ENCODE data around the gene PRR7. TPM values are rescaled to one million over a fixed set of nuclear protein-coding genes. Genes with fewer than 3 reads are reported as not detected.

The PRR7 gene
- polyA plus RNA-seq, 1 of the 3 experiments (the other 2 are of a cell fraction) = 17.1 TPM

GRCh38 chr5:177438468-177438867 lies 8.1 kb upstream of the PRR7 start (continued):
- TF ChIP-seq CTCF (IDR thresholded peaks at IDR 0.05) (no peak), FOXJ3 (CRISPR knock-in tag; IDR thresholded peaks at IDR 0.05) (no peak)

- Histone ChIP-seq H3K27me3 (ENCODE audit: insufficient read depth) (no peaks in the 10 kb centered on the region), H3F3A (replicated peaks; ENCODE audit: insufficient read depth) (peaks cover 10% of the 10 kb centered on the region), H3K27ac (ENCODE audit: low read depth in 2 of 2, low read length in 1 of 2) (no peak overlapping the region), H3K4me2 (no peak overlapping the region), H3K4me3 (ENCODE audit: low read depth in 2 of 2, low read length in 1 of 2) (no peak overlapping the region), H4K20me1 (ENCODE audit: insufficient read depth) (0 out of 2 replicates have a peak, but pooled peaks cover 7% of the 10 kb centered on the region), H3K79me2 (ENCODE audit: insufficient read depth) (peaks cover 9% of the 10 kb centered on the region), H3K9ac (no peak overlapping the region), H3K36me3 (replicated peaks in 1 of 2; ENCODE audit: control insufficient read depth in 1 of 2, insufficient read depth in 2 of 2, low read length in 1 of 2) (peaks cover 17 to 33% of the 10 kb centered on the region in 2 experiments), H3K4me1 (ENCODE audit: control insufficient read depth in 1 of 2, insufficient read depth in 2 of 2, low read depth in 1 of 2, low read length in 1 of 2) (peaks cover 0 to 7% of the 10 kb centered on the region in 2 experiments; a peak in 1 of 4 replicates), H3K9me3 (no peaks in the 10 kb centered on the region), H3K9me2 (no peaks in the 10 kb centered on the region), H2AFZ (ENCODE audit: low read depth) (no peak overlapping the region)
- 87% methylated on average over 4 of the region's 4 CpGs for WGBS (ENCODE audit: low lambda C conversion rate)
- POLR2A ChIA-PET = no interaction called here
- CTCF ChIA-PET = interaction anchor here (0.9 to 12.7 kb wide), 8 partner anchors 11 to 121 kb away, joined by 3 to 206 read pairs (median 7); partner anchors contain the start of gene PFN3
- no peak for DNase-seq
- no peak for TF ChIP-seq ELF1 (IDR thresholded peaks at IDR 0.05)
- no peak for TF ChIP-seq CTCF (IDR thresholded peaks at IDR 0.05)
- TF ChIP-seq MXI1 (IDR thresholded peaks at IDR 0.05; ENCODE audit: low read depth, low read length) = no peak
- no peak for TF ChIP-seq MEF2A (IDR thresholded peaks at IDR 0.05; ENCODE audit: borderline replicate concordance, low read depth)
- TF ChIP-seq, protein P1, sequence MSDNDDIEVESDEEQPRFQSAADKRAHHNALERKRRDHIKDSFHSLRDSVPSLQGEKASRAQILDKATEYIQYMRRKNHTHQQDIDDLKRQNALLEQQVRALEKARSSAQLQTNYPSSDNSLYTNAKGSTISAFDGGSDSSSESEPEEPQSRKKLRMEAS (IDR thresholded peaks at IDR 0.05; ENCODE audit: low read depth) = no peak
- no peak for TF ChIP-seq IRF3 (IDR thresholded peaks at IDR 0.05; ENCODE audit: low read depth, low read length)
- TF ChIP-seq FOXM1 (IDR thresholded peaks at IDR 0.05; ENCODE audit: low read depth) = no peak
- TF ChIP-seq NFIC (IDR thresholded peaks at IDR 0.05; ENCODE audit: borderline replicate concordance) = no peak
- no peak for TF ChIP-seq RCOR1 (IDR thresholded peaks at IDR 0.05; ENCODE audit: low read length)
- TF ChIP-seq YY1 (IDR thresholded peaks at IDR 0.05; ENCODE audit: low read depth) = no peak
- no peak for TF ChIP-seq NRF1 (IDR thresholded peaks at IDR 0.05; ENCODE audit: low read depth, low read length)
- TF ChIP-seq USF1 (IDR thresholded peaks at IDR 0.05; ENCODE audit: borderline replicate concordance, low read depth) = no peak
- TF ChIP-seq, protein P2, sequence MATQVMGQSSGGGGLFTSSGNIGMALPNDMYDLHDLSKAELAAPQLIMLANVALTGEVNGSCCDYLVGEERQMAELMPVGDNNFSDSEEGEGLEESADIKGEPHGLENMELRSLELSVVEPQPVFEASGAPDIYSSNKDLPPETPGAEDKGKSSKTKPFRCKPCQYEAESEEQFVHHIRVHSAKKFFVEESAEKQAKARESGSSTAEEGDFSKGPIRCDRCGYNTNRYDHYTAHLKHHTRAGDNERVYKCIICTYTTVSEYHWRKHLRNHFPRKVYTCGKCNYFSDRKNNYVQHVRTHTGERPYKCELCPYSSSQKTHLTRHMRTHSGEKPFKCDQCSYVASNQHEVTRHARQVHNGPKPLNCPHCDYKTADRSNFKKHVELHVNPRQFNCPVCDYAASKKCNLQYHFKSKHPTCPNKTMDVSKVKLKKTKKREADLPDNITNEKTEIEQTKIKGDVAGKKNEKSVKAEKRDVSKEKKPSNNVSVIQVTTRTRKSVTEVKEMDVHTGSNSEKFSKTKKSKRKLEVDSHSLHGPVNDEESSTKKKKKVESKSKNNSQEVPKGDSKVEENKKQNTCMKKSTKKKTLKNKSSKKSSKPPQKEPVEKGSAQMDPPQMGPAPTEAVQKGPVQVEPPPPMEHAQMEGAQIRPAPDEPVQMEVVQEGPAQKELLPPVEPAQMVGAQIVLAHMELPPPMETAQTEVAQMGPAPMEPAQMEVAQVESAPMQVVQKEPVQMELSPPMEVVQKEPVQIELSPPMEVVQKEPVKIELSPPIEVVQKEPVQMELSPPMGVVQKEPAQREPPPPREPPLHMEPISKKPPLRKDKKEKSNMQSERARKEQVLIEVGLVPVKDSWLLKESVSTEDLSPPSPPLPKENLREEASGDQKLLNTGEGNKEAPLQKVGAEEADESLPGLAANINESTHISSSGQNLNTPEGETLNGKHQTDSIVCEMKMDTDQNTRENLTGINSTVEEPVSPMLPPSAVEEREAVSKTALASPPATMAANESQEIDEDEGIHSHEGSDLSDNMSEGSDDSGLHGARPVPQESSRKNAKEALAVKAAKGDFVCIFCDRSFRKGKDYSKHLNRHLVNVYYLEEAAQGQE (IDR thresholded peaks at IDR 0.05; ENCODE audit: low read depth, low read length) = no peak
- TF ChIP-seq SMC3 (IDR thresholded peaks at IDR 0.05; ENCODE audit: low read depth, low read length) = no peak
- no peak for TF ChIP-seq TCF12 (IDR thresholded peaks at IDR 0.05)
Measured at GRCh38 chr5:177439518-177440053, 7.0 kb upstream of the PRR7 start.

Measured in SK-N-SH (cell line).